Stomach (tissue), 4 donors: Measurements from ENCODE around the gene IGSF21.

Experiments
- EP300 ChIP-seq: sonication (generic); formaldehyde crosslinking; IDR thresholded peaks from one replicate; pipeline ENCODE4 v1.6.1; 2017; ENCODE audit warnings: antibody characterized with exemption
- POLR2A ChIP-seq, 4 donors: fragments of 450-650 bp; IDR thresholded peaks; one replicate each; pipeline ENCODE4 v1.6.1; 2016; ENCODE audit warnings: antibody characterized with exemption in 4 of 4, control low read depth in 2 of 4, mild to moderate bottlenecking in 1 of 4, moderate library complexity in 1 of 4
- POLR2AphosphoS5 ChIP-seq, 3 donors: sonication (generic); formaldehyde crosslinking; IDR thresholded peaks; one replicate each; pipeline ENCODE4 v1.6.1; 2016; ENCODE audit warnings: antibody characterized with exemption in 3 of 3
- TF ChIP-seq, protein P1 (sequence below), 7 experiments: fragments of 450-650 bp in 4 of 7; fragments of 200-600 bp in 3 of 7; sonication (generic) in 3 of 7; IDR thresholded peaks; one replicate each; pipeline ENCODE4 v1.5.1; 2016 to 2019; ENCODE audit warnings: antibody characterized with exemption in 7 of 7, control low read depth in 2 of 7, mild to moderate bottlenecking in 1 of 7

DNA sequence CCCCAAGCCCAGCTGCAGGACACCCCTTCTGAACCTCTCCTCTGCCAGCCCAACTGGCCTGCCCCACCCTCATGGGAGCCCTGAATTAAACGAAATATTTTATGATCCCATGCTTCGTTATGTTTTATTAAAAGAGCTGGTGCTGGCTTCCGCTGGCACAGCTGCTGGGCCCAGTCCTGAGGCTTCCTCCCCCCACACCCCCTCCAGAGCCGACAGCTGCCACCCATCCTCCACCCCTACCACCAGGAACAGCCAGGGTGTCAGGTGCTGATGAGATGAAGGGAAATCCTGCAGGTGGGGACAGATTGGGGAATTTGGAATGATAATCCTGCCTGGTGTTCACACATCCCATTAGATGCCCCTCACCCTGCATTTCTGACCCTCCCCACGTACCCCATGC lies 19.0 kb downstream of the IGSF21 start:
- TF ChIP-seq, protein P1, sequence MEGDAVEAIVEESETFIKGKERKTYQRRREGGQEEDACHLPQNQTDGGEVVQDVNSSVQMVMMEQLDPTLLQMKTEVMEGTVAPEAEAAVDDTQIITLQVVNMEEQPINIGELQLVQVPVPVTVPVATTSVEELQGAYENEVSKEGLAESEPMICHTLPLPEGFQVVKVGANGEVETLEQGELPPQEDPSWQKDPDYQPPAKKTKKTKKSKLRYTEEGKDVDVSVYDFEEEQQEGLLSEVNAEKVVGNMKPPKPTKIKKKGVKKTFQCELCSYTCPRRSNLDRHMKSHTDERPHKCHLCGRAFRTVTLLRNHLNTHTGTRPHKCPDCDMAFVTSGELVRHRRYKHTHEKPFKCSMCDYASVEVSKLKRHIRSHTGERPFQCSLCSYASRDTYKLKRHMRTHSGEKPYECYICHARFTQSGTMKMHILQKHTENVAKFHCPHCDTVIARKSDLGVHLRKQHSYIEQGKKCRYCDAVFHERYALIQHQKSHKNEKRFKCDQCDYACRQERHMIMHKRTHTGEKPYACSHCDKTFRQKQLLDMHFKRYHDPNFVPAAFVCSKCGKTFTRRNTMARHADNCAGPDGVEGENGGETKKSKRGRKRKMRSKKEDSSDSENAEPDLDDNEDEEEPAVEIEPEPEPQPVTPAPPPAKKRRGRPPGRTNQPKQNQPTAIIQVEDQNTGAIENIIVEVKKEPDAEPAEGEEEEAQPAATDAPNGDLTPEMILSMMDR (IDR thresholded peaks at IDR 0.05), result no peak
- no peak for TF ChIP-seq POLR2A (IDR thresholded peaks at IDR 0.05)
- TF ChIP-seq EP300, result no peak
- no peak for TF ChIP-seq POLR2AphosphoS5 (IDR thresholded peaks at IDR 0.05)
